ENCODE data around the gene NR3C2. TPM values are rescaled to one million over a fixed set of nuclear protein-coding genes. Genes with fewer than 3 reads are reported as not detected.
"Not testable (repeated sequence)": the region's sequence is repeated elsewhere in the genome, so short reads cannot be mapped to it uniquely, and the experiment has no call there.

NR3C2 gene
- total RNA-seq, 2 donors from 2014 or later, result 14.6 to 17.4 TPM

GRCh38 chr4:148330161-148330560 lies 112.1 kb downstream of the NR3C2 start:
- intact Hi-C loops (cut with DNase I), result no loop called here
- H3K4me1 ChIP-seq (replicated peaks), result no peaks in the 10 kb centered on the region
- no peak overlapping the region for H3K4me3 ChIP-seq
- 85% methylated on average over 5 of the region's 5 CpGs for WGBS
- no peak for DNase-seq (ENCODE audit: low spot score)
- no peak overlapping the region for H3K27ac ChIP-seq
- no peaks in the 10 kb centered on the region for H3K9me3 ChIP-seq
- H3K27me3 ChIP-seq (replicated peaks; ENCODE audit: insufficient read depth), result no peaks in the 10 kb centered on the region
- TF ChIP-seq CTCF (IDR thresholded peaks at IDR 0.05), result no peak
- TF ChIP-seq POLR2A (IDR thresholded peaks at IDR 0.05), result no peak
- no peaks in the 10 kb centered on the region for H3K36me3 ChIP-seq

DNA sequence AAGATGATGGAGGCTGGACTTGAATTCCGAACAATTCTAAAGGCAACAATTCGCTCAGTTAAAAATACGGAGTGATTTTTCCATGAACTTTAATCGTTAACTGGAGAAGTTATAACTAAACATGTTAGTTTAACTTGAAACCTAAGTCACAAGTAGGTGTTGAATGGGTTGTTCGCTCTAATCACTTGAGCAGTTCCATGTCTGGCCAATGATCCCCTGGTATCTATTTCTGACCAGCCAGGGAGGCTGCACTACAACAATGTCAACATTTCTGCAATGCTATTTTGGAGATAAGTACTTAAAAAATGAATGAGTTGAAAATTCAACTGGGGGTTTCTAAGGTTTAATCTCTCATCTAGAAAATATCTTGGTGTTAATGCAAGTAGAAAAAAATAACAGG lies 112.5 kb downstream of the NR3C2 start:
- Histone ChIP-seq H3K27ac (no peak overlapping the region), H3K4me1 (replicated peaks) (no peaks in the 10 kb centered on the region), H3K9me3 (no peaks in the 10 kb centered on the region), H3K4me3 (no peak overlapping the region), H3K27me3 (replicated peaks; ENCODE audit: insufficient read depth) (no peaks in the 10 kb centered on the region), H3K36me3 (no peaks in the 10 kb centered on the region)
- DNase-seq (ENCODE audit: low spot score), result no peak
- intact Hi-C loops (cut with DNase I), result no loop called here
- WGBS, result 97% methylated on average over 5 of the region's 5 CpGs
- TF ChIP-seq POLR2A (IDR thresholded peaks at IDR 0.05), result no peak
- TF ChIP-seq CTCF (IDR thresholded peaks at IDR 0.05), result no peak
- no peak for TF ChIP-seq POLR2AphosphoS5 (IDR thresholded peaks at IDR 0.05)

- 88% methylated on average over 1 of the region's 1 CpG for WGBS
- no peaks in the 10 kb centered on the region for H3K9me3 ChIP-seq
- no peak overlapping the region for H3K27ac ChIP-seq
- H3K36me3 ChIP-seq, result no peaks in the 10 kb centered on the region
- H3K27me3 ChIP-seq (replicated peaks; ENCODE audit: insufficient read depth), result no peaks in the 10 kb centered on the region
- H3K4me3 ChIP-seq, result no peak overlapping the region
- no peak for TF ChIP-seq POLR2AphosphoS5 (IDR thresholded peaks at IDR 0.05)
- no peak for TF ChIP-seq POLR2A (IDR thresholded peaks at IDR 0.05)
- no peak for TF ChIP-seq CTCF (IDR thresholded peaks at IDR 0.05)
- no peaks in the 10 kb centered on the region for H3K4me1 ChIP-seq (replicated peaks)
- intact Hi-C loops (cut with DNase I), result no loop called here
- no peak for DNase-seq (ENCODE audit: low spot score)
Observed at GRCh38 chr4:148327683-148328082, 114.5 kb downstream of the NR3C2 start.

GRCh38 chr4:148323316-148323715 lies 118.9 kb downstream of the NR3C2 start:
- H3K36me3 ChIP-seq; H3K27me3 ChIP-seq (replicated peaks; ENCODE audit: insufficient read depth); H3K4me1 ChIP-seq (replicated peaks); H3K9me3 ChIP-seq; intact Hi-C loops (cut with DNase I); DNase-seq (ENCODE audit: low spot score); H3K4me3 ChIP-seq; H3K27ac ChIP-seq: not testable (repeated sequence)
- WGBS, result 82% methylated on average over 17 of the region's 17 CpGs

DNA sequence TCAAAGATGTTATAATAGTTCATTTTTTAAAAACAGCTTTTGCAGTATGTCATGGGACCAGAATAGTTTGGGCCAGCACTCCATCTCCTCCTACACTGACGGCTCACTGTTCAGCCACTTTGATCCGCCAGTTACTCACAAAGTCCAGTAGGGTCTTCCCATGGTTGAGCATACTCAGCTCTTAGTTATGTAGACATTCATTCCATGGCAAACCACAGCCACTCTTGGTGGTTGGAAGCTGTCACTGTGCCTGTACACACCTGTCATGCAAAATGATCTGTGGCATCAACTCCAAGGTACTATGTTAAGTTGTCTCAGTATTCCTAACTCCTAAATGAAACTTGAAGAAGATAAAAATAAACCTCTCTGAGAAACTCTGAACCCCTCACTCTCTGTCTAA lies 127.2 kb downstream of the NR3C2 start:
- 93% methylated on average over 2 of the region's 2 CpGs for WGBS

More for the DNA sequence above, 127.2 kb downstream of the NR3C2 start:
- H3K27me3 ChIP-seq (replicated peaks; ENCODE audit: insufficient read depth), result no peaks in the 10 kb centered on the region
- no peak for DNase-seq (ENCODE audit: low spot score)
- TF ChIP-seq POLR2AphosphoS5 (IDR thresholded peaks at IDR 0.05) (no peak), POLR2A (IDR thresholded peaks at IDR 0.05) (no peak), CTCF (IDR thresholded peaks at IDR 0.05) (no peak)
- H3K27ac ChIP-seq, result no peak overlapping the region
- H3K36me3 ChIP-seq, result no peaks in the 10 kb centered on the region
- no peaks in the 10 kb centered on the region for H3K4me1 ChIP-seq (replicated peaks)
- H3K9me3 ChIP-seq, result no peaks in the 10 kb centered on the region
- H3K4me3 ChIP-seq, result no peak overlapping the region
- intact Hi-C loops (cut with DNase I), result no loop called here

Data from prostate gland (tissue), 2 donors.